ENCODE measurements around the gene TEN1.

- TF ChIP-seq GATA2 (IDR thresholded peaks at IDR 0.05; ENCODE audit: low read depth, low read length) (no peak), GATA3 (IDR thresholded peaks at IDR 0.05; ENCODE audit: low read depth, low read length) (no peak)
Observed at GRCh38 chr17:76005263-76006149, 26.5 kb downstream of the TEN1 start.

Measured in SH-SY5Y (cell line).